NCI-H187 (cell line): ENCODE data around the gene SELENOP.
"Not testable (repeated sequence)": the region's sequence is repeated elsewhere in the genome, so short reads cannot be mapped to it uniquely, and the experiment has no call there.

ENCODE experiments used
- DNase-seq, 2 experiments: peaks; one replicate each; lab custom pipeline; 2025; lab: John Stamatoyannopoulos, UW

The SELENOP gene

GRCh38 chr5:42826757-42827515 is 15.2 kb upstream of the SELENOP start:
- no peak for DNase-seq

DNA sequence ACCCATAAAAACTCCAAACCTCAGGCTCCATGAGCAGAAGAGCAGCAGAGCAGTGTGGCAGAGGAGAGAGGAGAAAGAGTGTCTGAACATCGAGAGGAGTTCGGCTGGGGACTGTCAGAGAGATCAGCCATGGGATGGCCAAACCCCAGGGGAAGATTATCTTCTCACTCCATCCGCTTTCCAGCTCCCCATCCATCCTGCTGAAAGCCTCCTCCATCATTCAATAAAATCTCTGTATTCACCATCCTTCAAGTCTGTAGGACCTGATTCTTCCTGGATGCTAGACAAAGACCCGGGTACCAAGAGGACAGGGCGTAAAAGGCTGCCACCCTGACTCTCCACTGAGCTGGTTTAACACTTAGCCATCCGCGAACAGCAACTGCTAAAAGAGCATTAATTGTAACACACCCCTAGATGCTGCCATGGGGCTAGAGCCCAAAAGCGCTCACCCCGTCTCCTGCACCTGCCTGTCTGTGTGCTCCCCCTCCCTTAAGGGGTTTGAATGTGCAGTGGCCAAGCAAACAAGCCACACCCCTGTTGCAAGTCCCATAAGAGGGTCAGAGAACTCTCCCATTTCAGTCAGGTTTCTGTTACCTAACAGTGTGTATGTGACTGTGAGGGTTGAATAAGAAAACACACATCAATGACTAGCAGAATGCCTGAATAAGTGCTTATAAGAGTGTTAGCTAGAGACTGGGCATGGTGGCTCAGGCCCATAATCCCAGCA is 13.9 kb upstream of the SELENOP start:
- peak in 1 of 2 experiments; percentile 14 for DNase-seq

DNA sequence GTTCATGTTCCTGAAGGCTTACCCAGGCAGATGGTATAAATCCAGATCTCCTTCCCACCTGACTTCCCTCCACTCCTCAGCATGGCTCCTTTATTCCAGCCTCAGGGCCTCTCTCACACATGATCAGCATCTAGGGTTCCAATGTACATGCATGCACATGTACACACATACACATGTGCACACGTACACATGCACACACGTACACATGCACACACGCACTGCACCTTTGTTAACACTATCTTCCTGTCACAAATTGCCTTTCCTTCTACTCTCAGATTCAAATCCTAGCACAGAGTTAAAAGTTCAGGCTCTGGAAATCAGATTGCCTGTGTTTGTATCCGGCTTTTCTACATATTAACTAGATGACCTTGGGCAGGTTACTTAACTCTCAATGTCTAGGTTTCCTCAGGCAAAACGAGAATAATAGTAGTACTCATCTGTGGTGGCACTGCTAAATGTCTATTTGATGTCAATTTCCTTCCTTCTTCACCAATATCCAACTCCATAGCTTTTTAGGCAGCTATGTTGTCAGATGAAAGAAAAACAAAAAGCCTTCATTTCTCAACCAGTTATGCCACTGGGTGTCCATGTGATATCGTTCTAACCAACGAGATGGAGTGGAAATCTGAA is 12.8 kb upstream of the SELENOP start:
- DNase-seq: no peak

DNA sequence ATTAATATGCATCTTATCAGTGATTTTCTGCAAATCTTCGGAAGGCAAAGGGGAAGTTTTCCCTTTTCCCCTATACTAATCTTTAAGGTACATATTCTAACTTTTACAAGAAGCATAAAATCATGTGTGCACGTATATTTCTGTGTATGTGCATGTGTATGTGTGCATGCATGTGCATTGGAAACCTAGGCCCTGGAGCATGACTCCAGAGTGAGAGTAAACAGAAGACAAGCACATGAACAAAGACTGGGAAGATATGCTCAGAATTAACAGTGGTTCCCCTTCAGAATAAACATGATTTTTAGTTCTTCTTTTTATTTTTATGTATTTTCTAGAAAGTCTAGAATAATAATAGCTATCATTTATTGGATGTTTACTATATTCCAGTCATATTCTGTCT is 10.9 kb upstream of the SELENOP start:
- DNase-seq: no peak

GRCh38 chr5:42819745-42820144 is 8.1 kb upstream of the SELENOP start:
- no peak for DNase-seq

GRCh38 chr5:42816546-42816945 is 4.9 kb upstream of the SELENOP start:
- not testable (repeated sequence) for DNase-seq

DNA sequence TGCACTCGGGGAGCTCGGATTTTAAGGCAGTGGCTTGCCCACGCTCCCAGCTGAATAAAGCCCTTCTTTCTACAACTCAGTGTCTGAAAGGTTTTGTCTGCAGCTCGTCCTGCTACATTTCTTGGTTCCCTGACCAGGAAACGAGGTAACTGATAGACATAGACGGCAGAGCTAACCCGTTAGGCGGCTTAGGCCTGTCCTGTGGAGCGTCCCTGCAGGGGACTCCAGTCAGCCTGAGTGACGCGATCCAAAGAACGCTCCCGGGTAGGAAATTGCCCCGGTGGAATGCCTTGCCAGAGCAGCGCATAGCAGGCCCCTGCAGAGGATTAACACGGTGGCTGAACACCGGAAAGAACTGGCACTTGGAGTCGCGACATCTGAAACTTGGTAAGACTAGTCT is 1.8 kb upstream of the SELENOP start:
- no peak for DNase-seq

DNA sequence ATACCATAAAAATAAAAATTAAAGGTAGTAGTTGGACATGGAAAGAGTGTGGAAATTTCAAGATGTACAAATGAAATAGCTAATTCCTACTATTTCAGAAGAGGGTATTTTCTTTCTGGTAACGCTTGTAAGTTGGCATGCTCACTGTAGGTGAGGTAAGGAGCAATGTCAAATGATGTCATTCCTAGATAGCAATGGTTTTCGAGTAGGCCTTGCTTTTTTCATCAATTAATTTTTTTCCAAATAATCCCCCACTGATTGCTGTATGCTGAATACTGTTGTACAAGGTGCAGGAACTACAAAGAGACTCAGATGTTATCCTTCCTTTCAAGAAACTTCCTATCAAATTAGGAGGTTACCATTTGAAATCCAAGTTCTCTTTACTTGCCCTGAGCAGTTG is 928 bp upstream of the SELENOP start:
- DNase-seq: no peak

- no peak for DNase-seq
Observed at GRCh38 chr5:42810834-42811590, 680 bp downstream of the SELENOP start.

GRCh38 chr5:42808888-42809611 is 2.6 kb downstream of the SELENOP start:
- no peak for DNase-seq

- no peak for DNase-seq
Observed at GRCh38 chr5:42807722-42808447, 3.8 kb downstream of the SELENOP start.

DNA sequence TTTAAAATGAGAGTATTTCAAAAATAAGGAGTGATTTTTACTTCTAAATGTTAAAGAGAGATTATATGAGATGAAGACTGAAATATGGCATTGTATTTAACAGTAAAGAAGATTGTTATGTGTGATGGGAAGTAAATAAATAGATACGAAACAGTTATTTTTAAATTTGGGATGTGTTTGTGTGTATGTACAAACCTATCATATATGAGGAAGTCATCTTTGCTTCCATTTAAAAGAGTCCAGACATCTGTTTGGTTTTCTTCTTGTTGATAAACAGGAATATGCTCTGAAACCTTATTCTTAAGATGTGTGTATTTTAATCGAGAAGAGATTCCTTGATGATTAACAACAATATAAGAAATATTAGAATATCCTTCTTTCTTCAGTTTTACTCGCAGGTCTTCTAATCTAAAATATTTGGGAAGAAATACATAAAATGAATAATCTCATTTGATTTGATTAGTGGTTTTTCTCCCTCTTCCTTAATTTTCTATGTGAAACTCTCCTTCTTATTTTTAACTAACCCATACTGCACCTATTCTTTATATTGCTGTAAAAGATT is 4.9 kb downstream of the SELENOP start:
- no peak for DNase-seq

GRCh38 chr5:42806004-42806700 is 5.5 kb downstream of the SELENOP start:
- no peak for DNase-seq

GRCh38 chr5:42804717-42805339 is 6.9 kb downstream of the SELENOP start:
- no peak for DNase-seq

DNA sequence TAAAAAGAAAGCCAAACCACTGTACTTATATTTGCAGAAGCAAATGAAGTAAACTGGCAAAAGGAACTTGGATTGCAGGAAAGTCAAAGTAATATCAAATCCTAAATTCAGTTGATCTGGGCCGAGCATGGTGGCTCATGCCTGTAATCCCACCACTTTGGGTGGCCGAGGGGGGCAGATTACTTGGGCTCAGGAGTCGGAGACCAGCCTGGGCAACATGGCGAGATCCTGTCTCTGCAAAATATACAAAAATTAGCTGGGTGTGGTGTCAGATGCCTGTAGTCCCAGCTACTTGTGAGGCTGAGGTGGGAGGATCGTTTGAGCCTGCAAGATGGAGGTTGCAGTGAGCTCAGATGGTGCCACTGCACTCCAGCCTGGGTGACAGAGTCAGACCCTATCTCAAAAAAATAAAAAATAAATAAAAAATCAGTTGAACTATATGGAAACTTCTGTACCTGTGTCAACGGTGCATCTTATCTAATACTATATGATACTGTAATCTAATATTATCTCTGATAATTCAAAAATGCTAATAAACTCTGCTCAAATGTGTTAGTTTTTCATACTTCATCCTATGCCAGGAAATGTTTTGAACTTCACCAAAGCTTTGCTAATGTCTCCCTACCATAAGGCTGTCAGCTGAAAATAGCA is 10.1 kb downstream of the SELENOP start:
- DNase-seq: no peak

DNA sequence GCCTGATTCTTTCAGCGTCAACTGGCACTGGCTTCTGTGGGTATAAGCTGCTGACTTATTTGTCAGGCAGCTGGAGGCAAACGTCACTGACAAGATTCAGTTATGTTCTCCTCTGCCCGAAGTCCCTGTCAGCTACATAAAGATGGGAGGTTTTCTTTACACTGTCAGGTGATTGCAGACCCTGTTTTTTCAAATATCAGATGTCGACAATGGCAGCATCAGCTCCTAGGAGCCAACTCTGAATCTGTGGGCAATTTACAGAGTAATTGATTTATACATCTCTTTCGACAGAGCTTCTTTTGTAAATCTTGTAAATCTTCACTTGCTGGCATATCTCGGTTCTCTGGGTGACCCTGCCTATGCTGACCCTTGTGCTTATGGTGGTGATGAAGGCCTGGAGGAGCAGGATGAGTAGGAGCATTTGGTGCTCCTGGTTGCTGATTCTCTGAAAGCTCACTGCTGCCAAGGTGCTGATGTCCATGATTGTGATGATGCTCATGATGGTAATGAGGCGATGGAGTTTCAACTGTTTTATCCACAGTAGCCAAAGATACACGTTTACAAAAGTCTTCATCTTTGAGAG is 10.9 kb downstream of the SELENOP start:
- DNase-seq: no peak

DNA sequence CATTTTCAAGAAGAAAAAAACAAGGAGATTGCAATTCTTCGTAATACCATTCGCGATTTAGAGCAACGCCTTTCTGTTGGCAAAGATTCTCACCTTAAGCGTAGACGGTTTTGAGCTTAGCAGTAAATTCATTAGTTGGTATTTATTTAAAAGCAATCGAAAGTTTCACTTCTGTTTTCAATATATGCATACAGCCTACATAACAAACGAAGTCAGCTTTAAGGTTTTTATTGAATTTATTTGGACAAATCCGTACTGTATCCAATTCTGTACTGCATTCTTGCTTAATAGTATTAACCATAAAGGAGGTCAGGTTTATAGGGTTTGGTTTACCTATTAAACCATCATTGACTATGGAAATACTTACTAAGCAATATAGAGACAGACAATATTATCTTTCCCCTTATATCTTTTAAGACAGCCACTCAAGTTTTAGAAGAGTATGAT is 12.0 kb downstream of the SELENOP start:
- no peak for DNase-seq

- no peak for DNase-seq
Observed at GRCh38 chr5:42799241-42799608, 12.5 kb downstream of the SELENOP start.
